IPS DF 6.9 (cell line): ENCODE measurements around the gene RAPGEF3.

Experiments
- DNase-seq: peaks from one replicate; pipeline ENCODE4 v3.0.0-alpha.2; 2013; ENCODE audit warnings: low read depth, low spot score
- H3K27ac ChIP-seq: one replicate; pipeline ENCODE4 v1.5.1; 2013; ENCODE audit warnings: low read length, control low read depth
- H3K27me3 ChIP-seq: 2 replicates; pipeline ENCODE4 v1.6.1; 2013; ENCODE audit warnings: mild to moderate bottlenecking, low read length; ENCODE audit not compliant: control insufficient read depth, insufficient read depth
- H3K36me3 ChIP-seq: 2 replicates; pipeline ENCODE4 v1.6.1; 2013; ENCODE audit warnings: low read length; ENCODE audit not compliant: control insufficient read depth, insufficient read depth
- H3K4me1 ChIP-seq: 2 replicates; pipeline ENCODE4 v1.6.1; 2013; ENCODE audit warnings: low read length; ENCODE audit not compliant: control insufficient read depth, insufficient read depth
- H3K4me3 ChIP-seq: 2 replicates; pipeline ENCODE4 v1.5.1; 2013; ENCODE audit warnings: mild to moderate bottlenecking, low read length
- H3K9me3 ChIP-seq: 2 replicates; pipeline ENCODE4 v1.6.1; 2013; ENCODE audit warnings: low read length, inconsistent platforms; ENCODE audit not compliant: control insufficient read depth, insufficient read depth
- WGBS: extraction: QIAGEN DNeasy Blood & Tissue Kit; methylation state at CpG from one replicate; pipeline ENCODE4 v1.1.7; 2013; ENCODE audit warnings: mixed read lengths, missing lambda C conversion rate; ENCODE audit not compliant: insufficient read length, insufficient coverage; 5-methylcytosine and 5-hydroxymethylcytosine counted together

The RAPGEF3 gene

DNA sequence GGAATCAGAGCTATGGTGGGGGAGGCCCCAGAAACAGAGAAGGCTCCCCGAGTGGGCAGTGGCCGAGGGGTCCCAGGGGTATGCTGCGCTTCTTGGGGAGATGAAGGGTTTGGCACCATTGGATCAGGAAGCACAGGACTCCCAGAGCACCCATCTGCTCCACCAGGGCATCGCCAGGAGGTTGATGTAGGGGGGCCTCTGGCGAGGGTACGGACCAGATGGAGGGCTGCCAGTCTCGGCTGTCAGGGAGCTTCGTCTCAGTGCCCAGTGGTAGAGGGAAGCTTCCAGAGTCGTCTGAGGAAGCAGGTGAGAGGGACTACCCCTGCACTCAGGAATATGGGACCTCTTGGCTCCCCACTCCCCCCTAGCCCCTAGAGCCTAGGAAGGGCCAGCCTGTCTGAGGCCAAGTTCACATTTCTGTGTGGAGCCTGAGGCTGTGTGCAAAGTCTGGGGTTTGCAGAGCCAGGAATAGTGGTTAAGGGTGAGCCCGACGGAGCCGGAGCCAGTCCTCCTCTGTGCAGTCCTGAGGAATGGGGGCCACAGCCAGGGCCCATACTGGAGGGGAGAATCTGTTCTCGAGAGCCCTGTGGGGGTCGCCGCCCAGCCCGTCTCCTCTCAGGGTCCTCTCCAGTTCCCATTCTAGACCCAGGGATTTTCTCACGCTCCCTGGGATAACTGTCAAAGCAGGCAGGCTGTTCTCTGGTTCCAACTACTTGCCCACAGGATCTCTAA is 24.5 kb upstream of the RAPGEF3 start:
- Histone ChIP-seq H3K27ac (no peak overlapping the region), H3K4me3 (no peak overlapping the region), H3K27me3 (no peaks in the 10 kb centered on the region), H3K36me3 (peaks cover 41% of the 10 kb centered on the region), H3K4me1 (peaks cover 5% of the 10 kb centered on the region), H3K9me3 (no peaks in the 10 kb centered on the region)
- DNase-seq = no peak
- WGBS = no CpG with 5 or more reads among the region's 17 CpGs

DNA sequence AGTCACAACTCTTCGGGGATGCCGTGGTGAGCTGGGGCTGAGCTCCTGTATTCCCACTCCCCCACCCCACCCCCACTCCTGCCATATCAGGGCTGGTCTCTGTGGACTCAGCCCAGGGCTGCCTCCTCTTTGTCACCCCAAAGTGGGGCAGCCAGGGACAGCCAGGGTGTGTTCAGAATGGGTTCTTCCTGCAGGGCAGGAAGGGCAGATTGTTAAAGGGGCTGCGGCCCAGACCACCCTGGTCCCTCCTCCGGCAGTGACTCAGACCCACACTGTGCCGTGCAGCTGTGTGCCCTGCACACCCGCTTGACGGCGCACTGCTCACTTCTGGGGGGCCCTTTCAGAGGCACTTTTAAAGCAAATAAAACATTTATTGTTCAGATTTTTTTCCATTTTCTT is 23.7 kb upstream of the RAPGEF3 start:
- Histone ChIP-seq H3K4me1 (peaks cover 7% of the 10 kb centered on the region), H3K27me3 (no peaks in the 10 kb centered on the region), H3K36me3 (peaks cover 34% of the 10 kb centered on the region), H3K9me3 (no peaks in the 10 kb centered on the region), H3K27ac (no peak overlapping the region), H3K4me3 (no peak overlapping the region)
- DNase-seq = no peak
- WGBS = no CpG with 5 or more reads among the region's 8 CpGs

DNA sequence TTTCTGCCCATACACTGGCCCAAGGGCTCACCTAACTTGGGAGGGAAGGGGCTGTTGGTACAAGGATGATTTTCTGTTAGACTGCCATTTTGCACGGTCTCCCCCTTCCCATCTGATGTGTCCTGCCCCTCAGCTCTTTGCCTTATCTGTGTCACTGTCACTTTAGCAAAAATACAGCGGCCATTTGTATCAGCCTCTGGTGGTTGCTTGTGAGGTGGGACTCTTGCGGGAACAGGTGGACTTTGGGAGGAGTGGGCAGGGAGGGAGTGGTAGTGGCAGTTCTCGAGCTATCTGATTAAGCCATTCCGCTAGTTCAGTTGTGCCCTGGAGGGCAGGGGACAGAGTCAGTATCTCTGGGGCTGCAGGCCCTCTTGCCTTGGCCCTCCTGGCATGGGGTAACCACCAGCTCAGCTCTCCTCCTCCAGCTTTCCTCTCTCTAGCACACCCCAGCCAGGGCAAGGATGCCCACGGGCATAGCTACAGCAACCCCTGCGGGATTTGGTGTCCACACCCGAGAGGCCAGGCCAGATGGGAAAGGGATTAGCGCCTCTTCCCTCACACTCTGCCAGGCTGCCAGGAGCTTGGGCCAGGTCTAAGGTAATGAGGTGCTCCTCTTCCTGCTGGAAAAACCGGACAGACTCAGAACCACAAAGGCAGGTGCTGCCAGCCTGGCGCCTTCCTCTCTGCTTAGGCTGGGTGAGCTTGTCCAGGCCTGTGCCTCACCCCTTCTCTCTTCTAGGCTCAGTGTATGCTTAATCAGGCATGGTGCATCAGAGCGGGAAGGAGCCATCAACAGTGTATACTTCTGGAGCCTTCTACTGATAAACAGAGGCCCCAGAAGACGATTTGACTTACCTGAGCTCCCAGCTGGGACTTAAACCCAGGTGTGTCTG is 23.0 kb upstream of the RAPGEF3 start:
- DNase-seq = no peak
- peaks cover 7% of the 10 kb centered on the region for H3K4me1 ChIP-seq
- no peak overlapping the region for H3K4me3 ChIP-seq
- WGBS = no CpG with 5 or more reads among the region's 13 CpGs
- no peaks in the 10 kb centered on the region for H3K27me3 ChIP-seq
- no peak overlapping the region for H3K27ac ChIP-seq
- peaks cover 29% of the 10 kb centered on the region for H3K36me3 ChIP-seq
- no peaks in the 10 kb centered on the region for H3K9me3 ChIP-seq

DNA sequence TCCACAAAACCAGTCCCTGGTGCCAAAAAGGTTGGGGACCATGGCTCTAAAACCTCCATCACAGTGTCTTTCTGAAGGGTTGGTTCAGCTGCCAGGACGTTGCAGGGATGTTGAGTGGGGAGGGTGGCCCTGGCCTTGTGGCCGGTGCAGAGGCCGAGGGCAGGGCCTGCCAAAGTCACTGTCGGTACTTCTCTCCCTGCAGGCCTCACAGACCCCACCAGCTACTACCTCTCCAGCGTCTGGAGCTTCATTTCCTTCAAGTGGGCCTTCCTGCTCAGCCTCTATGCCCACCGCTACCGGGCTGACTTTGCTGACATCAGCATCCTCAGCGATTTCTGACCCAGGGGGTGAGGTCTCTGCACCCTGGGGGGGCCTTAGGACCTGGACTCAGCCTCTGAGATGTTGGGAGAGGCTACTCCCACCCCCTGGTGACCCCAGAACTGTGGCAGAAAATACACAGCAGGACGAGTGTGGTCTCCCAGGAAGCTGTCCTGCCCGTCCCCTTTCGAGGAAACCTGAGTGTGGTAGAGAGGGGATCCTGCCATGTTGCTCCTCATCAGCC is 21.3 kb upstream of the RAPGEF3 start:
- Histone ChIP-seq H3K4me3 (no peak overlapping the region), H3K9me3 (no peaks in the 10 kb centered on the region), H3K27me3 (no peaks in the 10 kb centered on the region), H3K27ac (no peak overlapping the region), H3K36me3 (peaks cover 14% of the 10 kb centered on the region), H3K4me1 (peaks cover 7% of the 10 kb centered on the region)
- no peak for DNase-seq
- no CpG with 5 or more reads among the region's 11 CpGs for WGBS

DNA sequence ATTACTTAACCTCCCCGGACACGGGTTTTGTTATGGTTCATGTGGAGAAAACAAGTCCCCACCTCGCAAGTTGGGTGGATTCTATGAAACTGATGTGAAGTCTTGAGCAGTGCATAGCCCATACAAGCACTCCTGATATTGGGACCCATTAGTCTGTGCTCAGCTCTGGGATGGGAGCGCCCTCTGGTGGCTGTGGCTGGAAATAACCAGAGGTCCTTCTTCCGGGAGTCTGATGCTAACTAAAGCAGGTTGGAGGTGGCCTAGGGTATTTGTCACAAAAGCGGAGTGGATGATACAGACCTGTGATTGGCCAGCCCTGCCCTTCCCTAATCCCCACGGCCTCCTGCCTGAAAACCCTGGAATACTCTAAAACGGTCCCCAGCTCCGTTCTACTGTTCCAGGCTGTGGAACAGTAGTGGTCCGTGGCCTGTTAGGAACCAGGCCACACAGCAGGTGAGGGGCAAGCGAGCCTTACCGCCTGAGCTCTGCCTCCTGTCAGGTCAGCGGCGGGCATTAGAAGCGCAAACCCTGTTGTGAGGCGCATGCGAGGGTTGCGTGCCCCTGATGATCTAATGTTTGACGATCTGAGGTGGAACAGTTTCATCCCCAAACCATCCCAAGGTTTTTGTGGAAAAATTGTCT is 20.7 kb upstream of the RAPGEF3 start:
- WGBS = no CpG with 5 or more reads among the region's 19 CpGs
- peaks cover 10% of the 10 kb centered on the region; the same call in 1 of the 2 replicates for H3K36me3 ChIP-seq
- no peaks in the 10 kb centered on the region for H3K9me3 ChIP-seq
- peaks cover 7% of the 10 kb centered on the region for H3K4me1 ChIP-seq
- no peak overlapping the region for H3K4me3 ChIP-seq
- DNase-seq = peak; percentile 89
- no peak overlapping the region for H3K27ac ChIP-seq
- H3K27me3 ChIP-seq = no peaks in the 10 kb centered on the region

DNA sequence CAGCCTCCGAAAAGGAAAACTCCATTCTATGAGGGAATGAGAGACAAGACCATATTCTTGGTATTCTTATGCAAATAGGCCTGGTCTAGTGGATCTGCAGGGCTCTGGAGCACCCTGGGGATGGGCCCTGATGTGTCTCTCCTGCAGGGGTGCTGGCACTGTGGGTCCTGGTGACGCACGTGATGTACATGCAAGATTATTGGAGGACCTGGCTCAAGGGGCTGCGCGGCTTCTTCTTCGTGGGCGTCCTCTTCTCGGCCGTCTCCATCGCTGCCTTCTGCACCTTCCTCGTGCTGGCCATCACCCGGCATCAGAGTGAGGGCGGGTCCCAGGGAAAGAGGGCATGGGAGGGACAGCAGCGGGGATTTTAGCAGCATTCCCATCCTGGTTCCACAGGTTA is 20.2 kb upstream of the RAPGEF3 start:
- H3K27me3 ChIP-seq = no peaks in the 10 kb centered on the region
- no peak overlapping the region for H3K27ac ChIP-seq
- DNase-seq = no peak
- WGBS = no CpG with 5 or more reads among the region's 14 CpGs
- H3K4me3 ChIP-seq = no peak overlapping the region
- no peaks in the 10 kb centered on the region for H3K9me3 ChIP-seq
- H3K36me3 ChIP-seq = peaks cover 5% of the 10 kb centered on the region; the same call in 1 of the 2 replicates
- H3K4me1 ChIP-seq = peaks cover 7% of the 10 kb centered on the region

DNA sequence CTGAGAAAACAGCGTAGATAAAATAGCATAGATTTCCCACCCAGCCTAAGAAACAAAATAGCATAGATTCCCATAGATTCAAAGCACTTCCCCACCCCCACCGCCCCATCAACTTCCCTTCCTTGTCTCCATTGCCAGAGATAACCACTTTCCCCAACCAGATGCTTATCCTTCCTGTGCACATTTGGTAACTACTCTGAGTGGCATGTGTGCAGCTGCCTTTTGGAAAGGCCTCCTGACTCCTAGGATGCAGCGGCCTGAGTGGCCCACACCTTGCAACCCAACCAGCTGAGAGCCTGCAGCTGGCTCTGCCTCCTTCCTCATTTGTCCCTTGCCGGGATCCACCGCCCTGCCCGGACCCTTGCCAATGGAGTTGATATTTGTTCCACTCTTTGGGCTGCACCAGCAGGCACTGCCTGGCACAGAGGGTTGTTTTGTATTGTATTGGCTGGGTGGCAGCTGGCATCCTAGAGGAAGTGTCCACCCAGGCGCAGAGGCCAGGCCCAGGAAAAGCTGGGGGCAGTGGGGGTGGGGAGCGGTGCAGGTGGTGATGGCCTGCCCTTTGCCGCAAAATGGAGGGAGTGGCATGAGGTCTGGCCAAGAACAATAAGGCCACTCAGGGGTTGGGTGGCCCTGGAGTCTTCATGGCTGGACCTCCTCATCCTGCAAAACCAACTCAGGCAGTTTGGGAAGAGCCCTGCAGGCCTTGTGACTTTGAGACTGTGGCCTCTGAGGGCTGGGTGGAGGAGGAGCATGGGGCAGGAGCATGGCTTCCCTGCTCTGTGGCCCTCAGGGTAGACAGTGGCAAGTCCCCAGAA is 19.3 kb upstream of the RAPGEF3 start:
- Histone ChIP-seq H3K4me1 (peaks cover 7% of the 10 kb centered on the region), H3K27me3 (no peaks in the 10 kb centered on the region), H3K4me3 (no peak overlapping the region), H3K9me3 (no peaks in the 10 kb centered on the region), H3K36me3 (0 out of 2 replicates have a peak, but pooled peaks cover 2% of the 10 kb centered on the region), H3K27ac (no peak overlapping the region)
- WGBS = no CpG with 5 or more reads among the region's 9 CpGs
- DNase-seq = no peak

DNA sequence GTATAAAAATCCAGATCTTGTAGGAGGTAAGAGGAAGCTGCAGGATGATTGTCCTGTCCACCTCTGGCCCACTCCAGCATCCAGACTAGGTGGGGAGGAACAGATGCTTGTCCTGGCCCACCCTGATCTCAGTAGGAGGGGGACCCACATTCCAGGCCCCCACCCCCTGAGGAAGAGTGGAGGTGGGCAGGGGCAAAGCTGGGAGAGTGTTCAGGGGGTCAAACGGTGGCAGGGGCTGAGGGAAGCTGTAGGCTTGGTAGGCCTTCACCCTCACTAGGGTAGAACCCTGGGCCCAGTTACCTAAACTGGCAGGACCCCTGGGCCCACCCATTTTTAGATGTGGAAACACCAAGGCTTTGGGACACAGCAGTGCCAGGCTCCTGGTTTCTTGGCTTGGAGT is 18.5 kb upstream of the RAPGEF3 start:
- no CpG with 5 or more reads among the region's 1 CpG for WGBS

DNA sequence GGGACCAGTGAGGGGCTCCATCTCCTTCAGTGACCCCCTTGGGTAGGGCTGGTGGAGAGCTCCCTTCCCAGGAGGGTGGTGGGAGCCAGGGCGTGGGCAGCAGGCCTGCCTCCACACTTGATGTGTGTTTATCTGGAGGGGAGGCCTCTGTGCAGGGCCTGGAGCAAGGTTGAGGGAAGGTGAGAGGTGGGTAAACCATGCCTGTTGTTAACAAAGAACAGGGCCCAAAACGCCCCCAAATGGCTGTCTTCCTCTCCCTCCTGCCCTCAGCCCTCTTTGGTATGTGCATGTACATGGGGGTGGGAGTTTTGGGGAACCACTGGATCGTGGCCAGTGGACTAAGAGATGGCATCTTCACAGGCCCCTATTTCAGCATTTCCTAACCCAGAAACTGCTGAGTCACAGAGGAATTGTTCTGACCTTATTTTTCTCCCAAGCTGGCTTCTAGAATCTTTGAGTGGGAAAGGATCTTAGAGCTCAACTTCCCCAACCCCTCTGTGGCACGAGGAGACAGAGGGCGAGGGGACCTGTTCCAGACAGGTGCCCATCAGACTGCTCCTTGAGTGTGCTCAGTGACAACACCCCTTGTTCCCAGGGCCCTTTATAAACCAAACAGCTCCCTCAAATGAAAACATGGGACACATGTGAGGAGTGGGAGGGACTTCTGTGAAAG is 17.9 kb upstream of the RAPGEF3 start:
- no peaks in the 10 kb centered on the region for H3K36me3 ChIP-seq
- DNase-seq = no peak
- H3K27me3 ChIP-seq = no peaks in the 10 kb centered on the region
- H3K4me1 ChIP-seq = peaks cover 7% of the 10 kb centered on the region
- WGBS = no CpG with 5 or more reads among the region's 5 CpGs
- no peaks in the 10 kb centered on the region for H3K9me3 ChIP-seq
- H3K27ac ChIP-seq = no peak overlapping the region
- no peak overlapping the region for H3K4me3 ChIP-seq

More for the DNA sequence above, 18.5 kb upstream of the RAPGEF3 start:
- H3K9me3 ChIP-seq = no peaks in the 10 kb centered on the region
- no peak overlapping the region for H3K4me3 ChIP-seq
- peaks cover 7% of the 10 kb centered on the region for H3K4me1 ChIP-seq
- DNase-seq = no peak
- H3K27me3 ChIP-seq = no peaks in the 10 kb centered on the region
- no peaks in the 10 kb centered on the region for H3K36me3 ChIP-seq
- H3K27ac ChIP-seq = no peak overlapping the region
